HepG2 (cell line): ENCODE measurements around the gene CFAP97D1. TPM values are rescaled to one million over a fixed set of nuclear protein-coding genes. Genes with fewer than 3 reads are reported as not detected.

ENCODE experiments used
- ATAC-seq: fragments of 200-7000 bp; cut with Tn5 transposase; 3 replicates; pipeline ENCODE4 v1.9.1; 2020; ENCODE audit warnings: mild to moderate bottlenecking, moderate library complexity
- BruUV-seq: library from RNA; stranded (reverse); fragments of 400-500 nt; replicated peaks from 2 replicates; lab custom pipeline; 2021; lab: Mats Ljungman, UMichigan
- CTCF ChIA-PET: fragments of 300-600 bp; formaldehyde crosslinking; extraction: SDS; loops from one replicate; lab custom pipeline; 2021; ENCODE audit warnings: low total read pairs, inconsistent platforms, low intra/inter-chr PET ratio; lab: Yijun Ruan, JAX
- POLR2A ChIA-PET: fragments of 350-600 bp; sonication (Branson Sonifier 250); formaldehyde crosslinking; loops from one replicate; lab custom pipeline; 2020; ENCODE audit warnings: antibody characterized with exemption, inconsistent platforms; lab: Yijun Ruan, JAX
- DNase-seq: peaks from one replicate; pipeline ENCODE4 v3.0.0-alpha.2; 2015; ENCODE audit warnings: low spot score
- FAIRE-seq: peaks from 3 replicates; lab custom pipeline; 2011; peaks lifted over from hg19 to GRCh38; lab: Jason Lieb, UNC
- H2AFZ ChIP-seq: one replicate; pipeline ENCODE4 v1.6.1; 2011; ENCODE audit warnings: low read length, inconsistent platforms
- H3K27ac ChIP-seq: fragments of 300-600 bp; 3 replicates; pipeline ENCODE4 v1.8.0; 2011; ENCODE audit warnings: mixed run types, mild to moderate bottlenecking, mixed read lengths, low read length, inconsistent platforms; ENCODE audit not compliant: insufficient read depth; ENCODE audit errors: extremely low read length
- H3K27me3 ChIP-seq, 2 experiments: fragments of 200-600 bp in 1 of 2; 2 replicates in 1 of 2; 3 replicates in 1 of 2; pipeline versions ENCODE4 v1.6.0 to v1.8.0; 2011; ENCODE audit warnings: low read length in 2 of 2, mild to moderate bottlenecking in 2 of 2, moderate library complexity in 2 of 2, inconsistent platforms in 1 of 2; ENCODE audit not compliant: insufficient read depth in 2 of 2, control insufficient read depth in 1 of 2
- H3K36me3 ChIP-seq, 2 experiments: fragments of 200-600 bp in 1 of 2; replicated peaks in 1 of 2; 2 replicates in 1 of 2; 3 replicates in 1 of 2; pipeline versions ENCODE4 v1.5.1 to v1.8.0; 2011; ENCODE audit warnings: low read length in 2 of 2, inconsistent platforms in 1 of 2; ENCODE audit not compliant: insufficient read depth in 2 of 2, control insufficient read depth in 1 of 2
- H3K4me1 ChIP-seq: 2 replicates; pipeline ENCODE4 v1.5.1; 2012; ENCODE audit warnings: low read length, inconsistent platforms; ENCODE audit not compliant: insufficient read depth
- H3K4me2 ChIP-seq: 2 replicates; pipeline ENCODE4 v1.6.0; 2011; ENCODE audit warnings: low read depth, low read length, inconsistent platforms
- H3K4me3 ChIP-seq, 3 experiments: fragments of 200-600 bp in 1 of 3; sonication (generic), shearing (Covaris generic) in 1 of 3; replicated peaks in 1 of 3; 2 replicates each; pipeline ENCODE4 v1.5.1; 2011 to 2016; ENCODE audit warnings: low read length in 3 of 3, inconsistent platforms in 2 of 3, low read depth in 2 of 3, mild to moderate bottlenecking in 2 of 3, control low read depth in 1 of 3, mixed read lengths in 1 of 3; ENCODE audit not compliant: insufficient read depth in 1 of 3
- H3K79me2 ChIP-seq: one replicate; pipeline ENCODE4 v1.6.1; 2011; ENCODE audit warnings: low read length, inconsistent platforms; ENCODE audit not compliant: insufficient read depth
- H3K9ac ChIP-seq: 2 replicates; pipeline ENCODE4 v1.6.0; 2011; ENCODE audit warnings: mild to moderate bottlenecking, low read depth, low read length, inconsistent platforms; ENCODE audit not compliant: insufficient read depth
- H3K9me3 ChIP-seq: 2 replicates; pipeline ENCODE4 v1.5.1; 2012; ENCODE audit warnings: mild to moderate bottlenecking, low read length
- H4K20me1 ChIP-seq: 2 replicates; pipeline ENCODE4 v1.6.0; 2011; ENCODE audit warnings: inconsistent platforms, mild to moderate bottlenecking, low read length, moderate library complexity; ENCODE audit not compliant: insufficient read depth
- EP300 ChIP-seq, 3 experiments: sonication (generic) in 1 of 3; formaldehyde crosslinking in 1 of 3; IDR thresholded peaks; 2 replicates each; pipeline versions ENCODE4 v1.5.1 to v1.6.1; 2011 to 2020; ENCODE audit warnings: low read depth in 2 of 3, low read length in 2 of 3, borderline replicate concordance in 1 of 3, improper control_type of control experiment in 1 of 3, mild to moderate bottlenecking in 1 of 3, missing genetic modification reagents in 1 of 3, moderate library complexity in 1 of 3
- MBNL3 ChIP-seq: fragments of 250-450 bp; sonication (Bioruptor Pico); conservative IDR thresholded peaks from 2 replicates; pipeline ENCODE4 v1.8.0; 2022; ENCODE audit warnings: mild to moderate bottlenecking, inconsistent platforms
- ZFP41 ChIP-seq: sonication (generic); formaldehyde crosslinking; IDR thresholded peaks from 2 replicates; pipeline ENCODE4 v1.4.0; 2020; ENCODE audit warnings: mild to moderate bottlenecking, missing genetic modification reagents, borderline replicate concordance
- ZNF607 ChIP-seq: sonication (generic); formaldehyde crosslinking; IDR thresholded peaks from 2 replicates; pipeline ENCODE4 v1.5.1; 2020; ENCODE audit warnings: missing genetic modification reagents, mild to moderate bottlenecking, borderline replicate concordance
- WGBS: methylation state at CpG from one replicate; pipeline ENCODE4 v1.1.6; 2017; ENCODE audit warnings: low lambda C conversion rate; 5-methylcytosine and 5-hydroxymethylcytosine counted together
- in situ Hi-C: cut with HindIII; loops from 2 replicates; pipeline ENCODE4 v1.10.0; 2017; ENCODE audit warnings: low pct_unique_long_range_greater_than_20kb; ENCODE audit not compliant: extremely low pct_ligation_motif_present
- intact Hi-C: fragments of 100-400 bp; cut with micrococcal nuclease; formaldehyde crosslinking; loops from one replicate; pipeline ENCODE4 v1.10.0; 2022; ENCODE audit not compliant: unreplicated experiment
- polyA plus RNA-seq, 8 experiments: library from polyadenylated mRNA; depleted of rRNA in 3 of 8; stranded (reverse) in 7 of 8; unstranded in 1 of 8; fragments of >200 nt; fragmentation: Illumina TruSeq in 4 of 8; extraction: Trizol in 4 of 8; gene quantifications; 2 replicates each; pipeline versions ENCODE4 v1.2.1 to v1.2.3, GENCODE V29; 2011 to 2016; ENCODE audit warnings: low read depth in 4 of 8, missing spikeins in 1 of 8, mixed read lengths in 1 of 8; ENCODE audit not compliant: insufficient read depth in 1 of 8
- total RNA-seq, 5 experiments: library from RNA; depleted of rRNA; stranded (reverse); fragments of >200 nt; fragmentation: Illumina TruSeq; extraction: Trizol; gene quantifications; 2 replicates each; pipeline ENCODE4 v1.2.3, GENCODE V29; 2016; ENCODE audit warnings: low read depth in 1 of 5

Gene CFAP97D1
- total and polyA plus RNA-seq, 2 of the 13 experiments (the other 11 are each of a cell fraction or from before 2014, with no cell fraction given): 0.02 TPM; not detected in 1

GRCh38 chr17:43787728-43788127 is 7.5 kb downstream of the CFAP97D1 start:
- Histone ChIP-seq H3K36me3 (no peaks in the 10 kb centered on the region), H3K4me3 (no peak overlapping the region), H3K27ac (no peak overlapping the region), H3K4me2 (no peak overlapping the region), H3K4me1 (peaks cover 24% of the 10 kb centered on the region), H3K9ac (no peak overlapping the region), H3K79me2 (no peaks in the 10 kb centered on the region), H4K20me1 (no peaks in the 10 kb centered on the region), H3K27me3 (peaks cover 0 to 16% of the 10 kb centered on the region in 2 experiments; a peak in 3 of 5 replicates), H3K9me3 (no peaks in the 10 kb centered on the region), H2AFZ (no peak overlapping the region)
- DNase-seq: no peak
- intact Hi-C loops: no loop called here
- 30% methylated on average over 2 of the region's 2 CpGs for WGBS
- TF ChIP-seq MBNL3 (CRISPR knock-in tag) (no peak), ZNF607 (no peak)
- in situ Hi-C loops: no loop called here
- POLR2A ChIA-PET: no interaction called here
- BruUV-seq: no TSS peak
- ATAC-seq: no peak
- no peak for FAIRE-seq
- CTCF ChIA-PET: no interaction called here

GRCh38 chr17:43788540-43788939 is 8.3 kb downstream of the CFAP97D1 start:
- ChIA-PET CTCF (no interaction called here), POLR2A (interaction anchor here (1.4 kb wide), 1 partner anchor 10 kb away, joined by 3 read pairs; the partner anchor contains the start of gene DUSP3)
- no peak overlapping the region for H3K27ac ChIP-seq
- H3K9me3 ChIP-seq: no peaks in the 10 kb centered on the region
- no peaks in the 10 kb centered on the region for H3K36me3 ChIP-seq
- no peak overlapping the region for H3K4me2 ChIP-seq
- FAIRE-seq: no peak
- H2AFZ ChIP-seq: no peak overlapping the region
- 44% methylated on average over 5 of the region's 5 CpGs for WGBS
- no peak for DNase-seq
- BruUV-seq: no TSS peak
- H3K79me2 ChIP-seq: no peaks in the 10 kb centered on the region
- H3K4me3 ChIP-seq: no peak overlapping the region
- no peaks in the 10 kb centered on the region for H4K20me1 ChIP-seq
- in situ Hi-C loops (no loop called here), intact Hi-C loops (no loop called here)
- peaks cover 24% of the 10 kb centered on the region for H3K4me1 ChIP-seq
- no peak overlapping the region for H3K9ac ChIP-seq
- H3K27me3 ChIP-seq: peaks cover 0 to 8% of the 10 kb centered on the region in 2 experiments; a peak in 2 of 5 replicates
- ATAC-seq: no peak
- no peak for TF ChIP-seq EP300 (IDR thresholded peaks at IDR 0.05; ENCODE audit: low read depth in 2 of 2, low read length in 2 of 2)
- no peak for TF ChIP-seq EP300 (CRISPR knock-in tag; IDR thresholded peaks at IDR 0.05; ENCODE audit: borderline replicate concordance)
- TF ChIP-seq ZFP41 (CRISPR knock-in tag): no peak
